Mammary epithelial cell (primary cell): ENCODE results near the gene KISS1.

Experiments used
- EZH2 ChIP-seq: IDR thresholded peaks from 2 replicates; pipeline ENCODE4 v1.6.1; 2012; ENCODE audit warnings: low read length, inconsistent platforms, borderline replicate concordance
- TF ChIP-seq, protein P1 (sequence below), 2 donors: IDR thresholded peaks in 1 of 2; conservative IDR thresholded peaks in 1 of 2; 2 replicates each; pipeline ENCODE4 v1.5.1; 2011 to 2012; ENCODE audit warnings: inconsistent platforms in 2 of 2, low read length in 2 of 2, mild to moderate bottlenecking in 2 of 2, control low read depth in 1 of 2, low read depth in 1 of 2; ENCODE audit not compliant: insufficient read depth in 1 of 2; ENCODE audit errors: extremely low read depth in 1 of 2

DNA sequence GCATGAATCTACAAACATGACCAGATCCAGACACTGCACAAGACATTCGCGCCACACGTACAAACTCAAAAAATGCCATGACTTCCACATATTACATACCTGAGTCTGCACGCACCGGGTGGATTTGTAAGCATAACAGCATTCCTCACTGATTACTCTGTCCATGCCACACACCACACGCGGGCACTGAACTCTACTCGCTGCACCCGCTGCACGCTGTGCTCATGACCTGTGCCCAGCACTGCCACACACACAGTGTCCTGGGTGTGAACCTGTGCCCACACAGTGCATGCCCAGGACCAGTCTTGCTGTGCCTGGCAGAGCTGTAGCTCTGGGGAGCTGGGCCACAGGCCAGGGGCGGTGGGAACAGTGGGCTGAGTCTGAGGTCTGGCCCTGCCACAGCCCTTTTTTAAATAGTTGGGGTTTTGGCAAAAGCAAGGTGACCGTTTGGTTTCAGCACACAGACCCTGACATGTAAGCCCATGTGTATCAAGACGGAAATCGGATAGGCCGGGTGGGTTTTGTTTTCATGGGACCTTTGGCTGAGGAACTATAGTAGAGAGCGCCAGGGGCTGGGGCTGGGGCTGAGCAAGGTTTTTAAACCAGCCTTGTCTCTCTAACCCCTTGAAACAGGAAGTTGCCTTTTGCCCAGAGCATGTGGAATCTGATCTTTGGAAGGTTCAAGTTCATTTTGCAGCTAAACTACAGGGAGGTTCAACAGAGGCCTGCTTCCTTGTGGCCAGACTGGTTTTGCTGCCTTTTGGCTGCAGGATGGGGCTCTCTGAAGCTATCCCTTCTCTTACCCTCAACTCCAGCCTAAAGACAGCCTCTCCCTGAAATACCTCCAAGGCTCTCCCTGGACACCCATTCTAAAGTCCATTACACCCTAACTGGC, 29.8 kb upstream of the KISS1 start:
- TF ChIP-seq, protein P1, sequence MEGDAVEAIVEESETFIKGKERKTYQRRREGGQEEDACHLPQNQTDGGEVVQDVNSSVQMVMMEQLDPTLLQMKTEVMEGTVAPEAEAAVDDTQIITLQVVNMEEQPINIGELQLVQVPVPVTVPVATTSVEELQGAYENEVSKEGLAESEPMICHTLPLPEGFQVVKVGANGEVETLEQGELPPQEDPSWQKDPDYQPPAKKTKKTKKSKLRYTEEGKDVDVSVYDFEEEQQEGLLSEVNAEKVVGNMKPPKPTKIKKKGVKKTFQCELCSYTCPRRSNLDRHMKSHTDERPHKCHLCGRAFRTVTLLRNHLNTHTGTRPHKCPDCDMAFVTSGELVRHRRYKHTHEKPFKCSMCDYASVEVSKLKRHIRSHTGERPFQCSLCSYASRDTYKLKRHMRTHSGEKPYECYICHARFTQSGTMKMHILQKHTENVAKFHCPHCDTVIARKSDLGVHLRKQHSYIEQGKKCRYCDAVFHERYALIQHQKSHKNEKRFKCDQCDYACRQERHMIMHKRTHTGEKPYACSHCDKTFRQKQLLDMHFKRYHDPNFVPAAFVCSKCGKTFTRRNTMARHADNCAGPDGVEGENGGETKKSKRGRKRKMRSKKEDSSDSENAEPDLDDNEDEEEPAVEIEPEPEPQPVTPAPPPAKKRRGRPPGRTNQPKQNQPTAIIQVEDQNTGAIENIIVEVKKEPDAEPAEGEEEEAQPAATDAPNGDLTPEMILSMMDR (conservative IDR thresholded peaks at IDR 0.05 in 1 of 2, IDR thresholded peaks at IDR 0.05 in 1 of 2; ENCODE audit: extremely low read depth in 1 of 2, insufficient read depth in 1 of 2, low read depth in 1 of 2, low read length in 2 of 2): no peak
- TF ChIP-seq EZH2: no peak
